ENCODE data around the gene MGST1.

GRCh38 chr12:16350682-16351081 lies 3.2 kb downstream of the MGST1 start:
- no peak for TF ChIP-seq CTCF (IDR thresholded peaks at IDR 0.05)
- no peak for TF ChIP-seq E2F6 (IDR thresholded peaks at IDR 0.05; ENCODE audit: borderline replicate concordance, low read depth)
- no peak for TF ChIP-seq POLR2A (IDR thresholded peaks at IDR 0.05; ENCODE audit: low read length)
- TF ChIP-seq SREBF2 (IDR thresholded peaks at IDR 0.05) = no peak
- TF ChIP-seq RFX5 (IDR thresholded peaks at IDR 0.05) = no peak
- peak in 1 of 2 experiments; percentile 49; a peak in 1 of 5 replicates for TF ChIP-seq JUN (IDR thresholded peaks at IDR 0.05)
- no peak for TF ChIP-seq HDAC2 (IDR thresholded peaks at IDR 0.05)
- TF ChIP-seq, protein P1, sequence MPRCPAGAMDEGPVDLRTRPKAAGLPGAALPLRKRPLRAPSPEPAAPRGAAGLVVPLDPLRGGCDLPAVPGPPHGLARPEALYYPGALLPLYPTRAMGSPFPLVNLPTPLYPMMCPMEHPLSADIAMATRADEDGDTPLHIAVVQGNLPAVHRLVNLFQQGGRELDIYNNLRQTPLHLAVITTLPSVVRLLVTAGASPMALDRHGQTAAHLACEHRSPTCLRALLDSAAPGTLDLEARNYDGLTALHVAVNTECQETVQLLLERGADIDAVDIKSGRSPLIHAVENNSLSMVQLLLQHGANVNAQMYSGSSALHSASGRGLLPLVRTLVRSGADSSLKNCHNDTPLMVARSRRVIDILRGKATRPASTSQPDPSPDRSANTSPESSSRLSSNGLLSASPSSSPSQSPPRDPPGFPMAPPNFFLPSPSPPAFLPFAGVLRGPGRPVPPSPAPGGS (IDR thresholded peaks at IDR 0.05) = peak; percentile 70; the same call in 1 of the 3 replicates
- TF ChIP-seq RAD21 (conservative IDR thresholded peaks at IDR 0.05 in 1 of 2, IDR thresholded peaks at IDR 0.05 in 1 of 2) = no peak
- TF ChIP-seq CHD2 (IDR thresholded peaks at IDR 0.05; ENCODE audit: low read length, partially characterized antibody) = no peak

Measured in A549 (cell line).